Gastrocnemius medialis (tissue), 4 donors: ENCODE data around the gene ZG16B. TPM values are rescaled to one million over a fixed set of nuclear protein-coding genes. Genes with fewer than 3 reads are reported as not detected.

Source experiments
- ATAC-seq, 2 donors: fragments of 150-250 bp; one replicate each; pipeline ENCODE4 v1.9.1; 2016
- DNase-seq, 2 donors: peaks; one replicate each; pipeline ENCODE4 v3.0.0-alpha.2; 2019
- H3K27ac ChIP-seq, 4 donors: fragments of 200-600 bp; sonication (generic); 1 replicate in 1 of 4; 2 replicates in 3 of 4; pipeline ENCODE4 v1.5.1; 2016 to 2018; ENCODE audit warnings: mild to moderate bottlenecking in 2 of 4, moderate library complexity in 1 of 4
- H3K27me3 ChIP-seq, 3 donors: fragments of 200-600 bp; sonication (generic) in 2 of 3; 1 replicate in 1 of 3; 2 replicates in 2 of 3; pipeline versions ENCODE4 v1.5.1 to v1.6.0; 2016 to 2019; ENCODE audit warnings: mild to moderate bottlenecking in 1 of 3, moderate library complexity in 1 of 3
- H3K36me3 ChIP-seq, 2 donors: fragments of 200-600 bp; sonication (generic) in 1 of 2; one replicate each; pipeline ENCODE4 v1.5.1; 2017 to 2018
- H3K4me1 ChIP-seq, 2 donors: fragments of 200-600 bp; sonication (generic) in 1 of 2; one replicate each; pipeline ENCODE4 v1.5.1; 2016 to 2017; ENCODE audit warnings: mild to moderate bottlenecking in 2 of 2
- H3K4me3 ChIP-seq, 4 donors: fragments of 200-600 bp; sonication (generic) in 3 of 4; 1 replicate in 1 of 4; 2 replicates in 3 of 4; pipeline ENCODE4 v1.5.1; 2016 to 2019; ENCODE audit warnings: mild to moderate bottlenecking in 2 of 4
- H3K9me3 ChIP-seq, 3 donors: fragments of 200-600 bp; sonication (generic) in 2 of 3; 1 replicate in 1 of 3; 2 replicates in 2 of 3; pipeline ENCODE4 v1.5.1; 2016 to 2019
- CTCF ChIP-seq, 5 experiments: fragments of 450-650 bp in 3 of 5; fragments of 200-600 bp in 2 of 5; sonication (generic) in 2 of 5; IDR thresholded peaks in 4 of 5; conservative IDR thresholded peaks in 1 of 5; 1 replicate in 4 of 5; 2 replicates in 1 of 5; pipeline ENCODE4 v1.5.1; 2016 to 2019; ENCODE audit warnings: antibody characterized with exemption in 5 of 5, mild to moderate bottlenecking in 3 of 5, moderate library complexity in 3 of 5
- POLR2A ChIP-seq, 2 donors: fragments of 450-650 bp; IDR thresholded peaks; one replicate each; pipeline ENCODE4 v1.6.1; 2017; ENCODE audit warnings: antibody characterized with exemption in 2 of 2, mild to moderate bottlenecking in 2 of 2, moderate library complexity in 2 of 2
- in situ Hi-C, 4 donors: fragments of 200-750 bp; cut with MboI; loops; one replicate each; pipeline versions ENCODE4 v1.15.0 to v1.8.0; 2017; ENCODE audit warnings: low sequenced_read_pairs in 4 of 4
- intact Hi-C: fragments of 100-400 bp; cut with DNase I; formaldehyde crosslinking; loops from one replicate; pipeline ENCODE4 v1.15.1; 2023; ENCODE audit warnings: low total_unique reads
- total RNA-seq, 4 donors: library from RNA; depleted of rRNA; stranded (reverse); fragments of >200 nt; gene quantifications; one replicate each; pipeline versions ENCODE4 v1.1.0 to v1.2.3, GENCODE V29; 2016

ZG16B gene
- total RNA-seq, 4 donors from 2014 or later, result not detected

- Histone ChIP-seq H3K36me3 (no peaks in the 10 kb centered on the region), H3K4me1 (no peaks in the 10 kb centered on the region), H3K9me3 (no peaks in the 10 kb centered on the region), H3K4me3 (no peak overlapping the region), H3K27me3 (peaks cover 0 to 34% (median 0%) of the 10 kb centered on the region in 3 donors), H3K27ac (no peak overlapping the region)
- TF ChIP-seq CTCF (IDR thresholded peaks at IDR 0.05 in 4 of 5, conservative IDR thresholded peaks at IDR 0.05 in 1 of 5) (no peak), POLR2A (IDR thresholded peaks at IDR 0.05) (no peak)
- intact Hi-C loops (no loop called here), in situ Hi-C loops (no loop called here)
- no peak for ATAC-seq
- no peak for DNase-seq
These were observed 10.8 kb downstream of the ZG16B start for GRCh38 chr16:2840914-2841313.

GRCh38 chr16:2841606-2842339, 11.7 kb downstream of the ZG16B start:
- H3K36me3 ChIP-seq, result no peaks in the 10 kb centered on the region
- TF ChIP-seq POLR2A (IDR thresholded peaks at IDR 0.05) (no peak), CTCF (IDR thresholded peaks at IDR 0.05 in 4 of 5, conservative IDR thresholded peaks at IDR 0.05 in 1 of 5) (no peak)
- H3K4me3 ChIP-seq, result peak overlapping the region in 3 of 4 donors; percentile 25 to 37 (median 35)
- no peaks in the 10 kb centered on the region for H3K9me3 ChIP-seq
- DNase-seq (no peak), ATAC-seq (no peak)
- intact Hi-C loops (no loop called here), in situ Hi-C loops (no loop called here)
- H3K27me3 ChIP-seq, result peaks cover 0 to 31% (median 0%) of the 10 kb centered on the region in 3 donors
- no peaks in the 10 kb centered on the region for H3K4me1 ChIP-seq
- H3K27ac ChIP-seq, result no peak overlapping the region

GRCh38 chr16:2842340-2843000, 12.4 kb downstream of the ZG16B start:
- Histone ChIP-seq H3K27ac (no peak overlapping the region), H3K36me3 (no peaks in the 10 kb centered on the region), H3K4me1 (no peaks in the 10 kb centered on the region), H3K27me3 (peaks cover 0 to 25% (median 0%) of the 10 kb centered on the region in 3 donors), H3K4me3 (peak overlapping the region in 3 of 4 donors; percentile 25 to 37 (median 35)), H3K9me3 (no peaks in the 10 kb centered on the region)
- DNase-seq (no peak), ATAC-seq (no peak)
- peak in 4 of 5 experiments; percentile 37 to 54 (median 44) for TF ChIP-seq CTCF (IDR thresholded peaks at IDR 0.05 in 4 of 5, conservative IDR thresholded peaks at IDR 0.05 in 1 of 5)
- TF ChIP-seq POLR2A (IDR thresholded peaks at IDR 0.05), result no peak
- intact Hi-C loops (no loop called here), in situ Hi-C loops (no loop called here)

- in situ Hi-C loops (no loop called here), intact Hi-C loops (no loop called here)
- ATAC-seq (no peak), DNase-seq (no peak)
- Histone ChIP-seq H3K27ac (no peak overlapping the region), H3K9me3 (no peaks in the 10 kb centered on the region), H3K27me3 (peaks cover 0 to 16% (median 5%) of the 10 kb centered on the region in 3 donors), H3K4me1 (no peaks in the 10 kb centered on the region), H3K36me3 (no peaks in the 10 kb centered on the region), H3K4me3 (no peak overlapping the region)
- no peak for TF ChIP-seq CTCF (IDR thresholded peaks at IDR 0.05 in 4 of 5, conservative IDR thresholded peaks at IDR 0.05 in 1 of 5)
- no peak for TF ChIP-seq POLR2A (IDR thresholded peaks at IDR 0.05)
These were observed 13.4 kb downstream of the ZG16B start for GRCh38 chr16:2843526-2843925.
